SK-N-SH (cell line): ENCODE data around the gene SSNA1. TPM values are rescaled to one million over a fixed set of nuclear protein-coding genes. Genes with fewer than 3 reads are reported as not detected.

ENCODE experiments used
- CTCF ChIA-PET: fragments of 300-600, 350-600 bp; formaldehyde crosslinking; extraction: SDS; loops from one replicate; lab custom pipeline; 2021; lab: Yijun Ruan, JAX
- POLR2A ChIA-PET: fragments of 350-600 bp; sonication (Branson Sonifier 250); formaldehyde crosslinking; extraction: SDS; loops from one replicate; lab custom pipeline; 2020; ENCODE audit warnings: antibody characterized with exemption, inconsistent platforms; lab: Yijun Ruan, JAX
- DNase-seq: peaks from one replicate; pipeline ENCODE4 v3.0.0; 2012
- H2AFZ ChIP-seq: fragments of 200-600 bp; sonication (generic); 2 replicates; pipeline ENCODE4 v1.8.1; 2016; ENCODE audit warnings: antibody characterized with exemption, mild to moderate bottlenecking, low read depth
- H3F3A ChIP-seq: fragments of 200-600 bp; sonication (generic); replicated peaks from 2 replicates; pipeline ENCODE3; 2016; ENCODE audit warnings: antibody characterized with exemption, mild to moderate bottlenecking; ENCODE audit not compliant: insufficient read depth
- H3K27ac ChIP-seq, 2 experiments: fragments of 200-500 bp in 1 of 2; fragments of 200-600 bp in 1 of 2; sonication (Bioruptor generic) in 1 of 2; sonication (generic), shearing (Covaris generic) in 1 of 2; 2 replicates each; pipeline versions ENCODE4 v1.5.1 to v1.6.1; 2014 to 2016; ENCODE audit warnings: low read depth in 2 of 2, inconsistent platforms in 1 of 2, low read length in 1 of 2, mild to moderate bottlenecking in 1 of 2, mixed read lengths in 1 of 2
- H3K27me3 ChIP-seq: fragments of 200-600 bp; sonication (generic), shearing (Covaris generic); 2 replicates; pipeline ENCODE4 v1.6.1; 2016; ENCODE audit warnings: mixed run types; ENCODE audit not compliant: insufficient read depth
- H3K36me3 ChIP-seq, 2 experiments: fragments of 200-500 bp in 1 of 2; fragments of 200-600 bp in 1 of 2; sonication (Bioruptor generic) in 1 of 2; sonication (generic) in 1 of 2; replicated peaks in 1 of 2; 2 replicates each; pipeline versions ENCODE3 to v1.5.1; 2014 to 2016; ENCODE audit warnings: low read length in 1 of 2, mild to moderate bottlenecking in 1 of 2; ENCODE audit not compliant: insufficient read depth in 2 of 2, control insufficient read depth in 1 of 2
- H3K4me1 ChIP-seq, 2 experiments: fragments of 200-500 bp in 1 of 2; fragments of 200-600 bp in 1 of 2; sonication (Bioruptor generic) in 1 of 2; sonication (generic), shearing (Covaris generic) in 1 of 2; 2 replicates each; pipeline versions ENCODE4 v1.5.1 to v1.6.1; 2014 to 2016; ENCODE audit warnings: low read depth in 1 of 2, low read length in 1 of 2, mixed run types in 1 of 2; ENCODE audit not compliant: insufficient read depth in 2 of 2, control insufficient read depth in 1 of 2
- H3K4me2 ChIP-seq: fragments of 200-600 bp; sonication (generic), shearing (Covaris generic); 2 replicates; pipeline ENCODE4 v1.6.1; 2017; ENCODE audit warnings: mixed run types
- H3K4me3 ChIP-seq, 2 experiments: fragments of 200-500 bp in 1 of 2; fragments of 200-600 bp in 1 of 2; sonication (Bioruptor generic) in 1 of 2; sonication (generic), shearing (Covaris generic) in 1 of 2; 2 replicates each; pipeline versions ENCODE4 v1.5.1 to v1.8.1; 2014 to 2016; ENCODE audit warnings: low read depth in 2 of 2, inconsistent platforms in 1 of 2, low read length in 1 of 2, mild to moderate bottlenecking in 1 of 2, mixed read lengths in 1 of 2, moderate library complexity in 1 of 2
- H3K79me2 ChIP-seq: fragments of 200-600 bp; sonication (generic); 2 replicates; pipeline ENCODE4 v1.8.1; 2017; ENCODE audit warnings: mild to moderate bottlenecking; ENCODE audit not compliant: insufficient read depth
- H3K9ac ChIP-seq: fragments of 200-600 bp; sonication (generic); 2 replicates; pipeline ENCODE4 v1.6.1; 2017; ENCODE audit warnings: mixed run types
- H3K9me2 ChIP-seq: fragments of 200-600 bp; sonication (generic); 2 replicates; pipeline ENCODE4 v1.6.1; 2017; ENCODE audit warnings: mixed run types
- H3K9me3 ChIP-seq: fragments of 200-600 bp; sonication (generic); 2 replicates; pipeline ENCODE4 v1.6.1; 2017; ENCODE audit warnings: mixed run types, mild to moderate bottlenecking, moderate library complexity
- H4K20me1 ChIP-seq: fragments of 200-600 bp; sonication (generic); 2 replicates; pipeline ENCODE4 v1.6.1; 2017; ENCODE audit warnings: mild to moderate bottlenecking, mixed run types; ENCODE audit not compliant: insufficient read depth
- CHD2 ChIP-seq: fragments of 150-350 bp; IDR thresholded peaks from 2 replicates; pipeline ENCODE4 v1.6.1; 2018; ENCODE audit warnings: low read length; ENCODE audit not compliant: partially characterized antibody
- ELF1 ChIP-seq: IDR thresholded peaks from 2 replicates; pipeline ENCODE4 v1.4.0; 2012
- FOSL2 ChIP-seq: IDR thresholded peaks from 2 replicates; pipeline ENCODE4 v1.4.0; 2012; ENCODE audit warnings: low read depth, mild to moderate bottlenecking, moderate library complexity, borderline replicate concordance
- FOXJ3 ChIP-seq: sonication (generic); formaldehyde crosslinking; IDR thresholded peaks from 2 replicates; pipeline ENCODE4 v1.5.1; 2020; ENCODE audit warnings: mild to moderate bottlenecking, missing genetic modification reagents
- GABPA ChIP-seq: IDR thresholded peaks from 2 replicates; pipeline ENCODE4 v1.4.0; 2012; ENCODE audit warnings: low read depth, mild to moderate bottlenecking
- GATA2 ChIP-seq: sonication (generic); formaldehyde crosslinking; IDR thresholded peaks from 2 replicates; pipeline ENCODE4 v1.5.0; 2020; ENCODE audit warnings: mild to moderate bottlenecking, missing genetic modification reagents
- MAX ChIP-seq: IDR thresholded peaks from 2 replicates; pipeline ENCODE4 v1.4.0; 2012; ENCODE audit warnings: low read depth
- NRF1 ChIP-seq: IDR thresholded peaks from 2 replicates; pipeline ENCODE4 v1.6.1; 2012; ENCODE audit warnings: low read depth, mild to moderate bottlenecking, low read length
- RAD21 ChIP-seq: IDR thresholded peaks from 2 replicates; pipeline ENCODE4 v1.6.1; 2012; ENCODE audit warnings: mild to moderate bottlenecking, low read length
- RCOR1 ChIP-seq: fragments of 150-350 bp; IDR thresholded peaks from 2 replicates; pipeline ENCODE4 v1.6.1; 2017; ENCODE audit warnings: antibody characterized with exemption, low read length
- RFX5 ChIP-seq: IDR thresholded peaks from 2 replicates; pipeline ENCODE4 v1.6.1; 2012; ENCODE audit warnings: mild to moderate bottlenecking, improper control_type of control experiment, low read length
- SMC3 ChIP-seq: IDR thresholded peaks from 2 replicates; pipeline ENCODE4 v1.6.1; 2012; ENCODE audit warnings: low read depth, low read length, improper control_type of control experiment
- TCF12 ChIP-seq: IDR thresholded peaks from 2 replicates; pipeline ENCODE4 v1.4.0; 2012
- TEAD4 ChIP-seq: IDR thresholded peaks from 2 replicates; pipeline ENCODE4 v1.4.0; 2012; ENCODE audit warnings: mild to moderate bottlenecking, borderline replicate concordance; ENCODE audit not compliant: insufficient read depth
- ZBTB33 ChIP-seq: IDR thresholded peaks from 2 replicates; pipeline ENCODE4 v1.4.0; 2012; ENCODE audit warnings: low read depth, borderline replicate concordance
- WGBS: methylation state at CpG from one replicate; pipeline ENCODE4 v1.1.6; 2017; ENCODE audit warnings: low lambda C conversion rate; 5-methylcytosine and 5-hydroxymethylcytosine counted together
- polyA plus RNA-seq, 3 experiments: library from polyadenylated mRNA; depleted of rRNA; stranded (reverse); fragments of >200 nt; gene quantifications; 2 replicates each; pipeline ENCODE4 v1.2.3, GENCODE V29; 2012
- TF ChIP-seq, protein P1 (sequence below): fragments of 150-350 bp; IDR thresholded peaks from 2 replicates; pipeline ENCODE4 v1.6.1; 2016; ENCODE audit warnings: mild to moderate bottlenecking, low read depth, low read length
- TF ChIP-seq, protein P2 (sequence below): fragments of 200-600 bp; sonication (generic); IDR thresholded peaks from 2 replicates; pipeline ENCODE4 v1.6.1; 2017; ENCODE audit warnings: antibody characterized with exemption, mild to moderate bottlenecking, moderate library complexity

Gene SSNA1
- polyA plus RNA-seq, 1 of the 3 experiments (the other 2 are of a cell fraction) = 124 TPM

DNA sequence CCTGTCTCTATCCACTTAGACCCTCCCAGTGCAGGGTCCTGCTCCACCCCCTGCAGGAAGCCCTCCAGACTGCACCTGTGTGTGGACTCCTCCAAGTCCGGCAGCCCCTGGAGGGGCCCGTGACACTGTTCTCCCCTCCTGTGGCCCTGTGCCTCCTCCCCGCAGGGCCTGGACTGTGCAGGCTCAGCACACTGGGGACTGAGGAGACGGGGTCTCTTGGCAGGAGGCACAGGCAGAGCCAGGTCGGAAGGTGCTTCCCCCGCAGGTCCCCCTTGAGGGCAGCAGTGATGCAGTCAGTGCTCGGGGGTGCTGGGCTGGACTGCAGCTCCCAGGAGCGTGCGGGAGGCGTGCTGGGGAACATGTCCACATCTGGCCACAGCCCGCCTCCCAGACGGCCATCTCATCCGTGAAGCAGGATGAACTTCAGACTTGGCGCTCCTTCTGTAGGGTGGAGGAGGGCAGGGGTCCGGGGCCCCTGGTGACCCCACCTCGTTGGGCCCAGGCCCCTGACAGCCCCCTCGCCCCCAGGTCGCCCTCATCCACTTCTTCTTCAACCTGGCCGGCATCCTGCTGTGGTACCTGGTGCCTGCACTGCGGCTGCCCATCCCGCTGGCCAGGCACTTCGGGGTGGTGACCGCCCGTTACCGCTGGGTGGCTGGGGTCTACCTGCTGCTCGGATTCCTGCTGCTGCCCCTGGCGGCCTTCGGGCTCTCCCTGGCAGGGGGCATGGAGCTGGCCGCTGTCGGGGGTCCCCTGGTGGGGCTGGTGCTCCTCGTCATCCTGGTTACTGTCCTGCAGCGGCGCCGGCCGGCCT, 47.2 kb downstream of the SSNA1 start:
- DNase-seq = no peak
- TF ChIP-seq NRF1 (no peak), RFX5 (no peak), MAX (no peak), RAD21 (no peak)
- TF ChIP-seq, protein P1, sequence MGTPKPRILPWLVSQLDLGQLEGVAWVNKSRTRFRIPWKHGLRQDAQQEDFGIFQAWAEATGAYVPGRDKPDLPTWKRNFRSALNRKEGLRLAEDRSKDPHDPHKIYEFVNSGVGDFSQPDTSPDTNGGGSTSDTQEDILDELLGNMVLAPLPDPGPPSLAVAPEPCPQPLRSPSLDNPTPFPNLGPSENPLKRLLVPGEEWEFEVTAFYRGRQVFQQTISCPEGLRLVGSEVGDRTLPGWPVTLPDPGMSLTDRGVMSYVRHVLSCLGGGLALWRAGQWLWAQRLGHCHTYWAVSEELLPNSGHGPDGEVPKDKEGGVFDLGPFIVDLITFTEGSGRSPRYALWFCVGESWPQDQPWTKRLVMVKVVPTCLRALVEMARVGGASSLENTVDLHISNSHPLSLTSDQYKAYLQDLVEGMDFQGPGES = no peak
- TF ChIP-seq, all 33 proteins: peak for 0
- Histone ChIP-seq H3K27ac (no peak overlapping the region), H3K4me3 (no peak overlapping the region), H4K20me1 (no peaks in the 10 kb centered on the region), H3K4me2 (no peak overlapping the region), H3K36me3 (no peaks in the 10 kb centered on the region), H3K9me3 (no peaks in the 10 kb centered on the region), H3K79me2 (peaks cover 27% of the 10 kb centered on the region), H3F3A (peaks cover 9% of the 10 kb centered on the region), H2AFZ (no peak overlapping the region), H3K9me2 (no peaks in the 10 kb centered on the region), H3K4me1 (peaks cover 9 to 22% of the 10 kb centered on the region in 2 experiments; a peak in 2 of 4 replicates), H3K27me3 (no peaks in the 10 kb centered on the region), H3K9ac (no peak overlapping the region)
- WGBS = 89% methylated on average over 7 of the region's 35 CpGs
- ChIA-PET CTCF (interaction anchor here (1.0 to 4.5 kb wide), 37 partner anchors 11 to 426 kb away, joined by 3 to 95 read pairs (median 6); partner anchors contain the start of genes ANAPC2, CYSRT1, DPP7 and GRIN1), POLR2A (interaction anchor here (1.0 to 1.3 kb wide), 4 partner anchors 18 to 187 kb away, joined by 3 to 4 read pairs (median 3); partner anchors contain the start of genes EXD3 and NOXA1)

DNA sequence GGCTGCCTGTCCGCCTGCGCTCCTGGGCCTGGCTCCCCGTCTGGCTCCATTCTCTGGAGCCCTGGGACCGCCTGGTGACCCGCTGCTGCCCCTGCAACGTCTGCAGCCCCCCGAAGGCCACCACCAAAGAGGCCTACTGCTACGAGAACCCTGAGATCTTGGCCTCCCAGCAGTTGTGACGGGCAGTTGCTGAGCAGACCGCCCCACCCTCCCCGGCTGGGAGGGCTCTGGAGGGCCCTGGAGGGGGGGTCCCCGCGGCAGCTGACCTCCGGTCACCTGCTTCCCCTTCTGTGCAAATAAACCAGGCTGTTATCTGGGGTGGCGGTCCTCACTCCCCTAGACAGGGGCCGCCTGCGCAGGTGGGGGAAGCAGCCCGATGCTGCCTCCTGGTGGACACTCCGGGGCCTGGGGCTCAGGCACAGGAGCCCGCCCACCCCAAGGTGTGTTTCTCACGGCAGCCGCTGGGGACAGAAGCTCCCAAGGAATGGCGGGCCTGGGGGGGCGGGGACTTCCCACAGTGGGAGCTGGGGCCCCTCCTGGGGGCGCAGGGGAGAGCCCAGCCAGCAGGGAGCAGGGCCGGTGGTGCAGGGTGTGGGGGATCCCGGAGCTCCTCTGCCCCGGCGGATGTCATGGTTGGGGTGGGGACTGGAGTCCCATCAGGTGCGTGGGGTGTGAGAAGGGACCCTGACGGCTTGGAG, 47.9 kb downstream of the SSNA1 start:
- H3K4me2 ChIP-seq = no peak overlapping the region
- H3K9me2 ChIP-seq = no peaks in the 10 kb centered on the region
- no peak overlapping the region for H2AFZ ChIP-seq
- 61% methylated on average over 10 of the region's 31 CpGs for WGBS
- no peaks in the 10 kb centered on the region for H3K27me3 ChIP-seq
- no peaks in the 10 kb centered on the region for H4K20me1 ChIP-seq
- H3F3A ChIP-seq = peaks cover 9% of the 10 kb centered on the region
- H3K36me3 ChIP-seq = no peaks in the 10 kb centered on the region
- ChIA-PET POLR2A (interaction anchor here (0.7 to 1.3 kb wide), 7 partner anchors 18 to 187 kb away, joined by 3 to 4 read pairs (median 3); partner anchors contain the start of genes EXD3, NDOR1, NOXA1 and TMEM203), CTCF (interaction anchor here (0.6 to 4.5 kb wide), 61 partner anchors 12 to 426 kb away, joined by 3 to 95 read pairs (median 4); partner anchors contain the start of genes ANAPC2, CYSRT1, DPP7 and GRIN1)
- H3K79me2 ChIP-seq = peaks cover 27% of the 10 kb centered on the region
- H3K4me1 ChIP-seq = peaks cover 9 to 22% of the 10 kb centered on the region in 2 experiments; a peak in 2 of 4 replicates
- H3K4me3 ChIP-seq = peak overlapping the region in 1 of 2 experiments; percentile 44; a peak in 1 of 4 replicates
- no peak overlapping the region for H3K27ac ChIP-seq
- H3K9ac ChIP-seq = no peak overlapping the region
- DNase-seq = peak; percentile 98
- no peaks in the 10 kb centered on the region for H3K9me3 ChIP-seq
- TF ChIP-seq FOSL2 (no peak), MAX (no peak), GATA2 (CRISPR knock-in tag) (no peak), TEAD4 (no peak), TCF12 (no peak), RCOR1 (no peak), SMC3 (peak; percentile 72), ZBTB33 (no peak), RFX5 (no peak), CHD2 (peak; percentile 59), GABPA (no peak), RAD21 (peak; percentile 70), ELF1 (no peak), FOXJ3 (CRISPR knock-in tag) (no peak)
- TF ChIP-seq, protein P2, sequence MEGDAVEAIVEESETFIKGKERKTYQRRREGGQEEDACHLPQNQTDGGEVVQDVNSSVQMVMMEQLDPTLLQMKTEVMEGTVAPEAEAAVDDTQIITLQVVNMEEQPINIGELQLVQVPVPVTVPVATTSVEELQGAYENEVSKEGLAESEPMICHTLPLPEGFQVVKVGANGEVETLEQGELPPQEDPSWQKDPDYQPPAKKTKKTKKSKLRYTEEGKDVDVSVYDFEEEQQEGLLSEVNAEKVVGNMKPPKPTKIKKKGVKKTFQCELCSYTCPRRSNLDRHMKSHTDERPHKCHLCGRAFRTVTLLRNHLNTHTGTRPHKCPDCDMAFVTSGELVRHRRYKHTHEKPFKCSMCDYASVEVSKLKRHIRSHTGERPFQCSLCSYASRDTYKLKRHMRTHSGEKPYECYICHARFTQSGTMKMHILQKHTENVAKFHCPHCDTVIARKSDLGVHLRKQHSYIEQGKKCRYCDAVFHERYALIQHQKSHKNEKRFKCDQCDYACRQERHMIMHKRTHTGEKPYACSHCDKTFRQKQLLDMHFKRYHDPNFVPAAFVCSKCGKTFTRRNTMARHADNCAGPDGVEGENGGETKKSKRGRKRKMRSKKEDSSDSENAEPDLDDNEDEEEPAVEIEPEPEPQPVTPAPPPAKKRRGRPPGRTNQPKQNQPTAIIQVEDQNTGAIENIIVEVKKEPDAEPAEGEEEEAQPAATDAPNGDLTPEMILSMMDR = peak; percentile 94
